ENCODE measurements around the gene CTIF.

The CTIF gene

DNA sequence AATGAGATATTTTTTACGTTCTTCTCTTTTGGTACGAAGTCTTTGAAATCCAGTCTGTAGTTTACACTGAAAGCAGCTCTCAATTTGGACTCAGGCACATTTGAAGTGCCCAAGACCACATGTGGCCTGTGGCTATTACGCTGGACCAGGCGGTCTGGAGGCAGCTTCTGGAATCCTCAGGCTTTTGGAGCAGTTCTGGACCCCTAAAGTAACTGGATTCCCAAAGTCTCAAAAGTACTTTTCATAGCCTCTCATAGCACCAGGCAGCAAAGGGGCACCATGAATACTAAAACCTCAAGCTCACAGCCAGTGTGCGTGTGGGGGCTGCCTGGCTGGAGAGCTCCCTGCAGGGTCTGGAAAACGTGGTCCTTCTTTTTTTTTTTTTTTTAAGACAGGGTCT, 293.0 kb downstream of the CTIF start:
- no peak overlapping the region for H3K27ac ChIP-seq (ENCODE audit: low read length)
- no peaks in the 10 kb centered on the region for H3K9me3 ChIP-seq (ENCODE audit: control insufficient read depth in 2 of 2, low read length in 2 of 2)
- H3K4me3 ChIP-seq (ENCODE audit: low read length in 2 of 2), result no peak overlapping the region
- H3K4me1 ChIP-seq (ENCODE audit: control insufficient read depth, insufficient read depth, low read length), result peaks cover 28% of the 10 kb centered on the region
- H3K36me3 ChIP-seq (ENCODE audit: control insufficient read depth in 2 of 2, insufficient read depth in 2 of 2, low read length in 2 of 2), result peaks cover 0 to 2% of the 10 kb centered on the region in 2 donors
- no peaks in the 10 kb centered on the region for H3K27me3 ChIP-seq (ENCODE audit: control insufficient read depth in 1 of 2, insufficient read depth in 2 of 2, low read length in 2 of 2)
- no peak overlapping the region for H3K9ac ChIP-seq (ENCODE audit: low read length in 2 of 2)

DNA sequence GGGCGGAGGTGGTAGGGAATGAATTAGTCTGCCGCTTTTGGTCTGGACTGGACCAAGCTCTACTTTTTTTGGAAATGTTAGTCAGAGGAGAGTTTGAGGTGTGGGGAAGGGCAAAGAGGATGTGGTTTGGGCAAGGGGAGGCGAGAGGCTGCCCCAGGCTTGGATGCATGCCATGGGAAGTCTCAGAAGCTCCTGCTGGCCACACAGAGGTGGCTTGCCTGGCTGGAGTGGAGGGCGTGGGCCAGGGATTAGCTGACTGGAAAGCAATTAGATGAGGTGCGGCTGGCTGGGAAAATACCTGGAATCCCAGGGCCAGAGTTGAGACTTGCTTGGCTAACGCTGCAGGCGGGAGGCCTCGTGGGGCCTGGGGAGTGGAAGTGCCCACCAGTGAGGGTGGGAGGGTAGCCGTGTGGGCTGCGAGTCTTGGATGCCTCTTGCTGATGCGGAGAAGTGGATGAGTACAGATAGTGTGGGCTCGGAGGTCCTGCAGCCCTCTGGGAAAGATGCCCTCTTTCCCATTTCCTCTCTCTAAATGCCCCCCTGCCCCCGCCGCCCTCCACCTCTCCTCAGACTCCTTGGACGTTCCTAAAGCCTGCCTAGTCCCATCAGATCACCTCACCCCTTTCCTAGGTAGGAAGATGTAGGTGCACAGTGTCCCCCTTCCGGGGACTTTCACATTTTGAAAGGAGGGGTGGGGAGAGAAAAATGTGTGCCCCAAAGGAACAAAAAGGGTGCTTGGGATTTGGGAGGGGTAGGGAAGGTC, 294.3 kb downstream of the CTIF start:
- no peaks in the 10 kb centered on the region for H3K9me3 ChIP-seq (ENCODE audit: control insufficient read depth in 2 of 2, low read length in 2 of 2)
- H3K9ac ChIP-seq (ENCODE audit: low read length in 2 of 2), result no peak overlapping the region
- H3K36me3 ChIP-seq (ENCODE audit: control insufficient read depth in 2 of 2, insufficient read depth in 2 of 2, low read length in 2 of 2), result peaks cover 0 to 2% of the 10 kb centered on the region in 2 donors
- no peaks in the 10 kb centered on the region for H3K27me3 ChIP-seq (ENCODE audit: control insufficient read depth in 1 of 2, insufficient read depth in 2 of 2, low read length in 2 of 2)
- H3K27ac ChIP-seq (ENCODE audit: low read length), result no peak overlapping the region
- H3K4me3 ChIP-seq (ENCODE audit: low read length in 2 of 2), result no peak overlapping the region
- H3K4me1 ChIP-seq (ENCODE audit: control insufficient read depth, insufficient read depth, low read length), result peaks cover 17% of the 10 kb centered on the region

DNA sequence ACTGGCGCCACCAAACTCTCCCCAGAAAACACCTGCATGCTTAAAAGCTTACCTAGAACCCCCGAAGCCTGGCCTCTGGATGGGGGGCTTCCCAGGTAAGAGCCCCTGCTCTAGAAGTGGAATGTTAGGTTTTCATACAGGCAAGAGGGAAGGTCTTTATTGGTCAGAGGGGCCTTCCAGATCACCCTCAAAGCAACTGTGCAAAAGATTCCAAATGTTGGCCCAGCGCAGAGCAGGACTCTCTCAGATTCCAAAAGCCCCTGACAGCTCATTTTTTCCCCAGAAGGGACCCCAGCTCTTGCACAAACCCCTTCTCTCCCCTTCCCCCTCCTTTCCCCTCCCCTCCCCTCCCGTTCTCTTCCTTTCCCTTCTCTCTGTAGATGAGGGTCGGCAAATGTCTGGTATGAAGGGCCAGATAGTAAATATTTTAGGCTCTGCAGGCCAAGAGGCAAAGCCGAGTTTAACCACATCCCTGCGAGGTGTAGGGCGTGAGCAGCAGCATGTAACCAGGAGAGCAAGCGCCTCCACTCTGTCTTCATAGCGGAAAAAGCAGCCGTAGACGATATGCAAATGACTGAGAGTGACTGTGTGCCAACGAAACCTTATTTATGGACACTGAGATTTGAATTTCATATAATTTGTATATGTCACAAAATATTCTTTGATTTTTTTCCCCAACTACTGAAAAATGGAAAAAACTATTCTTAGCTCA, 295.0 kb downstream of the CTIF start:
- Histone ChIP-seq H3K4me1 (ENCODE audit: control insufficient read depth, insufficient read depth, low read length) (peaks cover 9% of the 10 kb centered on the region), H3K9me3 (ENCODE audit: control insufficient read depth in 2 of 2, low read length in 2 of 2) (no peaks in the 10 kb centered on the region), H3K4me3 (ENCODE audit: low read length in 2 of 2) (no peak overlapping the region), H3K9ac (ENCODE audit: low read length in 2 of 2) (no peak overlapping the region), H3K27ac (ENCODE audit: low read length) (no peak overlapping the region), H3K36me3 (ENCODE audit: control insufficient read depth in 2 of 2, insufficient read depth in 2 of 2, low read length in 2 of 2) (peaks cover 0 to 4% of the 10 kb centered on the region in 2 donors), H3K27me3 (ENCODE audit: control insufficient read depth in 1 of 2, insufficient read depth in 2 of 2, low read length in 2 of 2) (no peaks in the 10 kb centered on the region)

DNA sequence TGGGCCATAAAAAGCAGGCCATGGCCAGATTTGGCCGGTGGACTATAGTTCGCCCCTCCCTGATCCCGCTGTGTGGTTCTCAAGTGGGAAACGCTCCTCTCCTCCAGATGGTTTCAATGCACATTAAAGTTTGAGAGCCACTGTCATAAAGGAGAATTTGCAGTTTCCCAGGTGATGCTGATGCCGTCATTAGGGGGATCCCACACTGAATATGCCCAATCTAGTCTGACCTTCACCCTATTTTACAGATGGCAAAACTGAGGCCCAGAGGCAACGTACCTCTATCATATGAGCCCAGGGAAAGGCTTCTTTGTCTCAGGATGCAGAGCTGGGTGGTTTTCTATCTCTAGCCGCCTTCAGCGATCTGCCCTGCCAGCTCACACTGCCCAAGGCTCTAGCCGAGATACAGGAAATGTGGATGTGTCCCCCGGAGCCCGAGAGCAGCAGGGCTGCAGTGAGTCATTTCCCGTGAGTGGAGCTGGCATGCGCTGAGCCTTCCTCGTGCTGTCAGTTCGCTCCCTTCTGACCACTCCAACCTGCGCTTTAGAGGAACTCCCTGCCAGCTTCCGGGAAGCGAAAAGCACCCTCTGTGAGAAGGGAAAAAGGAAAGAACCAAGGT, 295.7 kb downstream of the CTIF start:
- no peak overlapping the region for H3K9ac ChIP-seq (ENCODE audit: low read length in 2 of 2)
- no peak overlapping the region for H3K27ac ChIP-seq (ENCODE audit: low read length)
- no peaks in the 10 kb centered on the region for H3K9me3 ChIP-seq (ENCODE audit: control insufficient read depth in 2 of 2, low read length in 2 of 2)
- peaks cover 0 to 7% of the 10 kb centered on the region in 2 donors for H3K36me3 ChIP-seq (ENCODE audit: control insufficient read depth in 2 of 2, insufficient read depth in 2 of 2, low read length in 2 of 2)
- H3K4me3 ChIP-seq (ENCODE audit: low read length in 2 of 2), result no peak overlapping the region
- H3K27me3 ChIP-seq (ENCODE audit: control insufficient read depth in 1 of 2, insufficient read depth in 2 of 2, low read length in 2 of 2), result no peaks in the 10 kb centered on the region
- H3K4me1 ChIP-seq (ENCODE audit: control insufficient read depth, insufficient read depth, low read length), result peaks cover 11% of the 10 kb centered on the region

DNA sequence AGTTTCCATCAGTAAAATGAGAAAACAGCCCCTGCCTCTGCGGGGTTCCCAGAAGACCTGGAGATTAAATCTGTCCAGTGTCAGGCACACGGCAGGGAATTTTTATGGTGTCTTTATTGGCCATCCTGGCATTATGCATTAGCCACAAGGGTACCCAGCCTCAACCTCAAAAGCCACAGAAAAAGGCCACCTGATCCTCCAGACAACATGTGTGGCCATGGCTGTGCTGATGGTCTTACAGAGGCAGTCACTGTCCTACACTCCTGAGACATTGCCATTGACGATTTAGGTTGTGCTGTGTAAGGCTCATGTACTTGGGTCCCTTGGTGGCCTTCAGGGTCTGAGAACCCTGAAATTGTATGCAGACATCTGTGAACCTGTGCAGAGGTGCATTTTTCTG, 296.3 kb downstream of the CTIF start:
- no peak overlapping the region for H3K9ac ChIP-seq (ENCODE audit: low read length in 2 of 2)
- no peak overlapping the region for H3K27ac ChIP-seq (ENCODE audit: low read length)
- H3K27me3 ChIP-seq (ENCODE audit: control insufficient read depth in 1 of 2, insufficient read depth in 2 of 2, low read length in 2 of 2), result no peaks in the 10 kb centered on the region
- peaks cover 5% of the 10 kb centered on the region for H3K4me1 ChIP-seq (ENCODE audit: control insufficient read depth, insufficient read depth, low read length)
- H3K4me3 ChIP-seq (ENCODE audit: low read length in 2 of 2), result no peak overlapping the region
- peaks cover 0 to 7% of the 10 kb centered on the region in 2 donors for H3K36me3 ChIP-seq (ENCODE audit: control insufficient read depth in 2 of 2, insufficient read depth in 2 of 2, low read length in 2 of 2)
- H3K9me3 ChIP-seq (ENCODE audit: control insufficient read depth in 2 of 2, low read length in 2 of 2), result no peaks in the 10 kb centered on the region

DNA sequence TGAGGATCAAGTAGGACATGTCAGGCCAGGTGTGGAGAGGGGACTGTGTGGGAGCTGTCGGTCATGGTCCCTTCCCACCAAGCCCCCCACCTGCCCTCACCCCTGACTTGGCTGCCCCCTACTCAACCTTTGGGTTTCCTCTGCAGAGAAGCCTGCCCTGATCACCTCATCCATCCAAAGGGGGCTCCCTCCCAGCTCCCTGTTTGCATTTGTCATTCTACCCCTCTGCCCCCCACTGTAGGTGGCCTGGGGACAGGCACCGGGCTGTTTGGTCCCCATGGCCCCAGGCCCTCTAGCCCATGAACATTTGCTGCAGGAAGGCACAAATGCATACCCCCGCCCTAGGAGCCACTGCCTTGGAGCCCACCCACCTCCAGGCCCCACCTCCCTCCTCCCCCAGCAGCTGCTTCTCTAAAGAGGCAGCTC, 296.9 kb downstream of the CTIF start:
- Histone ChIP-seq H3K9me3 (ENCODE audit: control insufficient read depth in 2 of 2, low read length in 2 of 2) (no peaks in the 10 kb centered on the region), H3K27ac (ENCODE audit: low read length) (no peak overlapping the region), H3K4me3 (ENCODE audit: low read length in 2 of 2) (no peak overlapping the region), H3K27me3 (ENCODE audit: control insufficient read depth in 1 of 2, insufficient read depth in 2 of 2, low read length in 2 of 2) (no peaks in the 10 kb centered on the region), H3K9ac (ENCODE audit: low read length in 2 of 2) (no peak overlapping the region), H3K36me3 (ENCODE audit: control insufficient read depth in 2 of 2, insufficient read depth in 2 of 2, low read length in 2 of 2) (peaks cover 0 to 7% of the 10 kb centered on the region in 2 donors), H3K4me1 (ENCODE audit: control insufficient read depth, insufficient read depth, low read length) (peaks cover 5% of the 10 kb centered on the region)

DNA sequence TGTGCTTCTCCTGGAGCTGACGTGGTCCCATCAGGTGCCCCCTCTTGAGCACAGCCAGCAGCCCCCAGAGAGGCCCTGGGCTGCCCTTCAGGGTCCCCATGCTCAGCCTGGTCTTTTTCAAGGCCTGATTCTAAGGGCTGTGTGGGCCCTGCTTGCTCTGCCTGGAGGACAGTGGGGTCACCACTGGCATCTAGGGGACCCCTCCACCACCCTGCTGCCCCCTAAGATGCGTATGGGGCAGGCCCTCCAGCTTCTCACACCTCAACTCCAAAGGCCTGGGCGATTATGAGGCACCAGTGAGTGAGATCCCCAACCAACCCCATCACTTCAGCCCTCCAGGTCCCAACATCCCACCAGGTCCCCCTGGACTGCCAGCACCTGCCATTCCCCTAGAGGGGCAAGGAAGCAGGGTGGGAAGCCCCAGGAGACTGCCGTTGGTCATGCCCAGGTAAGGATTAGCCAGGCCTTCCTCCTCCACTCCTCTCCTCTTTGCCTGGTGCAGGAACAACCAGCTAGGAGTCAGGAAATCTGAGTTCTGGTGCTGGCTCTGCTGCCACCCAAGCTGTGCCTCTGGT, 297.5 kb downstream of the CTIF start:
- H3K4me3 ChIP-seq (ENCODE audit: low read length in 2 of 2), result no peak overlapping the region
- no peaks in the 10 kb centered on the region for H3K27me3 ChIP-seq (ENCODE audit: control insufficient read depth in 1 of 2, insufficient read depth in 2 of 2, low read length in 2 of 2)
- peaks cover 0 to 7% of the 10 kb centered on the region in 2 donors for H3K36me3 ChIP-seq (ENCODE audit: control insufficient read depth in 2 of 2, insufficient read depth in 2 of 2, low read length in 2 of 2)
- no peaks in the 10 kb centered on the region for H3K9me3 ChIP-seq (ENCODE audit: control insufficient read depth in 2 of 2, low read length in 2 of 2)
- H3K4me1 ChIP-seq (ENCODE audit: control insufficient read depth, insufficient read depth, low read length), result peaks cover 5% of the 10 kb centered on the region
- H3K27ac ChIP-seq (ENCODE audit: low read length), result no peak overlapping the region
- H3K9ac ChIP-seq (ENCODE audit: low read length in 2 of 2), result no peak overlapping the region

DNA sequence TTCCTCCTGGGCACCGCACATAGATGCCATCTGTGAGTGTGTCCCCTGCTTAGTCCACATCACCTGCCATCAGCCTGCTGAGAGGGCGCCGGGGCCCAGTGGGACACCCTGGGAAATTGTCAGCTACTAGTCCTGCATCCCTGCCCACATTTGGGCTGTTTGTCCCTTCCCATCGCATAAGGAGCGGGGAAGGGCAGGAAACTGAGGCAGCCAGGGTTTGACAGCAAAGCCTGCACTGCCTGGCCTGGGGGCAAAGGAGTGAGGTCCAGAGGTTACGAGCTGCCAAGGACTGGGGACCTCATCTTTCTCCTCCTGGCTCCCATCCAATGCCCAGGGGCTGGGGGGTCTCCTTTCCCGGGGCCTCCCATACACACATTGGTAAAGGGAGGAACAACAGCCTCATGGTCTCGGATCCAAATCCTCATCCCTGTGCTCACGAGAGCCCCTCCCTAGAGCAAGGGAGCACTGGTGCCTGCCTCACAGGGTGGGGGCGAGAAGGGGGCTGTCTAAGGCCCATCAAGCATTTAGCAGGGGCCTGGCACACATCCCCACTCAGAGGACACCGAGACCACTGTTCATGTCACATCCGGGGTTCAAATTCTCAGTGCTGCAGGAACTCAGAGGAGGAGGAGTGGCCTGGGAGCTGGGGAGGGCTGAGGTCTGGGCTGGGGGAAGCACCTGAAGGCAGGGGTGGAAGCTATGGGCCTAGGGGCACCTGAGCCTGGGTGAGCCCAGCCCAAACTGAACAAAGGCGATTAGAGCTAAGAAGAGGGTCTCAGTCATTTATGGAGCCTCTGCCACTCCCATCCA, 298.2 kb downstream of the CTIF start:
- H3K9ac ChIP-seq (ENCODE audit: low read length in 2 of 2), result no peak overlapping the region
- H3K4me3 ChIP-seq (ENCODE audit: low read length in 2 of 2), result no peak overlapping the region
- H3K27ac ChIP-seq (ENCODE audit: low read length), result no peak overlapping the region
- H3K9me3 ChIP-seq (ENCODE audit: control insufficient read depth in 2 of 2, low read length in 2 of 2), result no peaks in the 10 kb centered on the region
- no peaks in the 10 kb centered on the region for H3K27me3 ChIP-seq (ENCODE audit: control insufficient read depth in 1 of 2, insufficient read depth in 2 of 2, low read length in 2 of 2)
- H3K36me3 ChIP-seq (ENCODE audit: control insufficient read depth in 2 of 2, insufficient read depth in 2 of 2, low read length in 2 of 2), result peaks cover 0 to 7% of the 10 kb centered on the region in 2 donors
- peaks cover 8% of the 10 kb centered on the region for H3K4me1 ChIP-seq (ENCODE audit: control insufficient read depth, insufficient read depth, low read length)

DNA sequence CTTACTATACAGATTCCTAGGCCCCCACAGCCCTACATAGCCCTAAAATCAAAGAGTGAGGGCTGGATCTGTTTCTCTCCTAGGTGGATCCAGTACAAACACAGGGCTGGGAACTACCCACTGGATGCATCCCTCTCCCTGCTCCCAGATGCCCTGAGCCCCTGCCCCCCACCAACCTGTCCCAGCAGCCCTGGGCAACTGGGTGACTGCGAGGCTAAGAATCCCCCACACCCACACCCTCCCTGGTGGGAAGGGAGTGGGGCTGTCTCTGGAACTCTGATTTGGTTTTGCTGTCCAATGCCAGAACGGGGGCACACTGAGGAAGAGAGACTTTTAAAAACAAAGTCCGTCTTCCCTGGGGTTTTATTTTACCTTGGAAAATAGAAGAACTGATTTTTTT, 298.8 kb downstream of the CTIF start:
- Histone ChIP-seq H3K9me3 (ENCODE audit: control insufficient read depth in 2 of 2, low read length in 2 of 2) (no peaks in the 10 kb centered on the region), H3K27ac (ENCODE audit: low read length) (no peak overlapping the region), H3K36me3 (ENCODE audit: control insufficient read depth in 2 of 2, insufficient read depth in 2 of 2, low read length in 2 of 2) (peaks cover 0 to 7% of the 10 kb centered on the region in 2 donors), H3K4me1 (ENCODE audit: control insufficient read depth, insufficient read depth, low read length) (peaks cover 10% of the 10 kb centered on the region), H3K4me3 (ENCODE audit: low read length in 2 of 2) (no peak overlapping the region), H3K9ac (ENCODE audit: low read length in 2 of 2) (no peak overlapping the region), H3K27me3 (ENCODE audit: control insufficient read depth in 1 of 2, insufficient read depth in 2 of 2, low read length in 2 of 2) (no peaks in the 10 kb centered on the region)

DNA sequence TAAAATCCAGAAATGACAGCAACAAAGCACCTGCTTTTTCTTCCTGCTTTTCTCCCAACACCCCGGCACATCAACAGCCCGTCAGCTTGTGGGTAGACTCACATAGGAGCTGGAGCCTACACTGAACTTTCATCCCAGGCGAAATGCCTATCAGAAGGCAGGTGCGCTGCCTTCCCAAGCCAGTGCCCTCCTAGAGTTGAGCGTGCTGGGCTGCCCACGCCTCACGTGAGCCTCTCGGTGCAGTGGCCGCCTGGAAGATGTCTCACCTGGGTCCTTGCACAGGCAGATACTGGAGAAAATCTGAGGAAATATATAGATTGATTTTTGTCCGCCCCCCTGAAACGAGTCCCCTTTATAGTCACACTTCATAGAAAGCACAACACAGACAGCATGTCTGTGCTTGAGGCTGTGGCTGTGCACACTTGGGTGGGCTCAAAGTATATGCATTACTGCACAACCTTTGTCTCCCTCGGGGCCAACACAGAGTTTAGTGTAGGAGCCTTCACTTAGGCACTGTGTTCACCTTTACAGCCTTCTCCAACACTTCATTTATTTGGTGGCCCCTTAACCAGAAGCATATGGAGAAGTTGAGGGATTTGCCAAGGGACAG, 299.4 kb downstream of the CTIF start:
- Histone ChIP-seq H3K9me3 (ENCODE audit: control insufficient read depth in 2 of 2, low read length in 2 of 2) (no peaks in the 10 kb centered on the region), H3K4me3 (ENCODE audit: low read length in 2 of 2) (no peak overlapping the region), H3K4me1 (ENCODE audit: control insufficient read depth, insufficient read depth, low read length) (peaks cover 10% of the 10 kb centered on the region), H3K36me3 (ENCODE audit: control insufficient read depth in 2 of 2, insufficient read depth in 2 of 2, low read length in 2 of 2) (peaks cover 0 to 7% of the 10 kb centered on the region in 2 donors), H3K27ac (ENCODE audit: low read length) (no peak overlapping the region), H3K27me3 (ENCODE audit: control insufficient read depth in 1 of 2, insufficient read depth in 2 of 2, low read length in 2 of 2) (no peaks in the 10 kb centered on the region), H3K9ac (ENCODE audit: low read length in 2 of 2) (no peak overlapping the region)

All from stomach smooth muscle (tissue), 2 donors.